Neuronal stem cell (in vitro differentiated cells): ENCODE results near the gene GLCCI1.
"Not testable (repeated sequence)": the region's sequence is repeated elsewhere in the genome, so short reads cannot be mapped to it uniquely, and the experiment has no call there.

ENCODE experiments used
- DNase-seq: peaks from one replicate; pipeline ENCODE4 v3.0.0-alpha.2; 2013; ENCODE audit warnings: low spot score
- H2AFZ ChIP-seq: one replicate; pipeline ENCODE4 v1.6.1; 2013; ENCODE audit warnings: mild to moderate bottlenecking, low read length, inconsistent platforms
- H2AK5ac ChIP-seq: 2 replicates; pipeline ENCODE4 v1.6.1; 2013; ENCODE audit warnings: low read depth, mild to moderate bottlenecking, inconsistent platforms, low read length, moderate library complexity, mixed read lengths
- H2BK120ac ChIP-seq: 2 replicates; pipeline ENCODE4 v1.6.1; 2013; ENCODE audit warnings: low read depth, mild to moderate bottlenecking, inconsistent platforms, low read length, moderate library complexity, mixed read lengths
- H2BK12ac ChIP-seq: one replicate; pipeline ENCODE4 v1.6.1; 2013; ENCODE audit warnings: low read length, inconsistent platforms
- H2BK15ac ChIP-seq: 2 replicates; pipeline ENCODE4 v1.6.1; 2013; ENCODE audit warnings: mild to moderate bottlenecking, low read length, inconsistent platforms, mixed read lengths
- H2BK5ac ChIP-seq: one replicate; pipeline ENCODE4 v1.6.1; 2013; ENCODE audit warnings: inconsistent platforms, mild to moderate bottlenecking, low read length, moderate library complexity
- H3K14ac ChIP-seq: one replicate; pipeline ENCODE4 v1.6.1; 2013; ENCODE audit warnings: low read length, inconsistent platforms
- H3K18ac ChIP-seq: 2 replicates; pipeline ENCODE4 v1.6.1; 2013; ENCODE audit warnings: low read length, inconsistent platforms
- H3K23ac ChIP-seq: 2 replicates; pipeline ENCODE4 v1.6.1; 2013; ENCODE audit warnings: low read depth, mild to moderate bottlenecking, mixed read lengths, low read length, inconsistent platforms; ENCODE audit not compliant: poor library complexity
- H3K27ac ChIP-seq: replicated peaks from 3 replicates; pipeline ENCODE4 v1.5.1; 2013; ENCODE audit warnings: low read length, inconsistent platforms
- H3K27me3 ChIP-seq, 3 experiments: 2 replicates each; pipeline ENCODE4 v1.6.1; 2013; ENCODE audit warnings: low read length in 3 of 3, mild to moderate bottlenecking in 2 of 3, inconsistent platforms in 1 of 3, low read depth in 1 of 3, mixed read lengths in 1 of 3, moderate library complexity in 1 of 3; ENCODE audit not compliant: control insufficient read depth in 3 of 3, insufficient read depth in 3 of 3
- H3K36me3 ChIP-seq, 2 donors: replicated peaks in 1 of 2; 2 replicates each; pipeline ENCODE4 v1.6.1; 2013; ENCODE audit warnings: low read length in 2 of 2; ENCODE audit not compliant: control insufficient read depth in 2 of 2, insufficient read depth in 2 of 2
- H3K4ac ChIP-seq: 2 replicates; pipeline ENCODE4 v1.6.1; 2013; ENCODE audit warnings: inconsistent platforms, mild to moderate bottlenecking, low read length, moderate library complexity
- H3K4me1 ChIP-seq, 2 donors: 1 replicate in 1 of 2; 2 replicates in 1 of 2; pipeline ENCODE4 v1.6.1; 2013; ENCODE audit warnings: low read length in 2 of 2, low read depth in 1 of 2; ENCODE audit not compliant: control insufficient read depth in 2 of 2, insufficient read depth in 1 of 2
- H3K4me2 ChIP-seq: one replicate; pipeline ENCODE4 v1.6.1; 2013; ENCODE audit warnings: mild to moderate bottlenecking, low read length, inconsistent platforms; ENCODE audit not compliant: insufficient read depth, poor library complexity, severe bottlenecking
- H3K4me3 ChIP-seq, 2 donors: 2 replicates each; pipeline ENCODE4 v1.5.1; 2013; ENCODE audit warnings: low read length in 2 of 2, mild to moderate bottlenecking in 2 of 2, inconsistent platforms in 1 of 2, moderate library complexity in 1 of 2
- H3K79me1 ChIP-seq: one replicate; pipeline ENCODE4 v1.6.1; 2013; ENCODE audit warnings: low read depth, mild to moderate bottlenecking, inconsistent platforms, low read length, moderate library complexity
- H3K9ac ChIP-seq: one replicate; pipeline ENCODE4 v1.6.1; 2013; ENCODE audit warnings: mild to moderate bottlenecking, low read depth, low read length, inconsistent platforms; ENCODE audit not compliant: poor library complexity
- H3K9me3 ChIP-seq, 2 donors: replicated peaks in 1 of 2; 2 replicates each; pipeline versions ENCODE3 to v1.6.1; 2013; ENCODE audit warnings: low read length in 2 of 2, mild to moderate bottlenecking in 2 of 2, inconsistent platforms in 1 of 2, low read depth in 1 of 2, mixed read lengths in 1 of 2, moderate library complexity in 1 of 2; ENCODE audit not compliant: control insufficient read depth in 2 of 2, insufficient read depth in 1 of 2
- H4K8ac ChIP-seq: one replicate; pipeline ENCODE4 v1.6.1; 2013; ENCODE audit warnings: low read depth, mild to moderate bottlenecking, inconsistent platforms, low read length, moderate library complexity
- H4K91ac ChIP-seq: one replicate; pipeline ENCODE4 v1.6.1; 2013; ENCODE audit warnings: low read length, low read depth, mild to moderate bottlenecking, inconsistent platforms; ENCODE audit not compliant: poor library complexity
- WGBS, 2 donors: extraction: QIAGEN DNeasy Blood & Tissue Kit; methylation state at CpG; one replicate each; pipeline ENCODE4 v1.1.7; 2013; ENCODE audit warnings: missing lambda C conversion rate in 2 of 2, mixed read lengths in 1 of 2; ENCODE audit not compliant: insufficient read length in 2 of 2, insufficient replicate concordance in 1 of 2; ENCODE audit errors: extremely low coverage in 2 of 2; 5-methylcytosine and 5-hydroxymethylcytosine counted together

GLCCI1 gene

GRCh38 chr7:7992506-7992905 is 23.9 kb downstream of the GLCCI1 start:
- H3K4me1 ChIP-seq: no peaks in the 10 kb centered on the region
- no peak overlapping the region for H4K8ac ChIP-seq
- H3K27ac ChIP-seq: no peak overlapping the region
- no peak overlapping the region for H2BK120ac ChIP-seq
- peaks cover 2% of the 10 kb centered on the region for H3K79me1 ChIP-seq
- no CpG with 5 or more reads among the region's 1 CpG for WGBS, 2 donors
- DNase-seq: no peak
- H2BK5ac ChIP-seq: no peak overlapping the region
- H3K14ac ChIP-seq: no peak overlapping the region
- H3K36me3 ChIP-seq: no peaks in the 10 kb centered on the region
- no peak overlapping the region for H3K18ac ChIP-seq
- H3K4me3 ChIP-seq: no peak overlapping the region
- peaks cover 0 to 16% of the 10 kb centered on the region in 2 donors for H3K9me3 ChIP-seq
- no peaks in the 10 kb centered on the region for H3K27me3 ChIP-seq
- H2AK5ac ChIP-seq: no peak overlapping the region
- H3K4ac ChIP-seq: no peak overlapping the region
- H4K91ac ChIP-seq: no peak overlapping the region
- H2BK15ac ChIP-seq: no peak overlapping the region
- H2AFZ ChIP-seq: no peak overlapping the region
- H3K23ac ChIP-seq: no peak overlapping the region
- no peak overlapping the region for H3K4me2 ChIP-seq
- H2BK12ac ChIP-seq: no peak overlapping the region
- H3K9ac ChIP-seq: no peak overlapping the region

- not testable (repeated sequence) for H3K4ac ChIP-seq, H2BK5ac ChIP-seq, H3K27ac ChIP-seq, H3K14ac ChIP-seq, H3K23ac ChIP-seq, H2BK12ac ChIP-seq, H2AK5ac ChIP-seq, H3K4me1 ChIP-seq, H4K91ac ChIP-seq, H2BK120ac ChIP-seq, DNase-seq, H3K9ac ChIP-seq, H2AFZ ChIP-seq, H3K36me3 ChIP-seq, H4K8ac ChIP-seq, H3K18ac ChIP-seq, H3K79me1 ChIP-seq, H3K4me3 ChIP-seq, H3K4me2 ChIP-seq, H2BK15ac ChIP-seq, H3K27me3 ChIP-seq
- peaks cover 0 to 29% of the 10 kb centered on the region in 2 donors for H3K9me3 ChIP-seq
- WGBS, 2 donors: no CpG with 5 or more reads among the region's 6 CpGs
Observed at GRCh38 chr7:7995348-7995747, 26.8 kb downstream of the GLCCI1 start.

- Histone ChIP-seq H3K9me3 (peaks cover 0 to 26% of the 10 kb centered on the region in 2 donors), H4K8ac (no peak overlapping the region), H3K27me3 (no peaks in the 10 kb centered on the region), H2BK12ac (no peak overlapping the region), H3K36me3 (no peaks in the 10 kb centered on the region), H2BK5ac (no peak overlapping the region), H3K4me2 (no peak overlapping the region), H2BK120ac (no peak overlapping the region), H3K79me1 (peaks cover 2% of the 10 kb centered on the region), H3K4ac (no peak overlapping the region), H2AFZ (no peak overlapping the region), H3K18ac (no peak overlapping the region), H3K4me3 (no peak overlapping the region), H2AK5ac (no peak overlapping the region), H3K14ac (no peak overlapping the region), H3K4me1 (no peaks in the 10 kb centered on the region), H4K91ac (no peak overlapping the region), H2BK15ac (no peak overlapping the region), H3K27ac (no peak overlapping the region), H3K9ac (no peak overlapping the region), H3K23ac (no peak overlapping the region)
- no peak for DNase-seq
Observed at GRCh38 chr7:7996568-7996967, 28.0 kb downstream of the GLCCI1 start.

GRCh38 chr7:8000315-8000941 is 31.8 kb downstream of the GLCCI1 start:
- Histone ChIP-seq H3K4me1 (no peaks in the 10 kb centered on the region), H3K4ac (no peak overlapping the region), H4K8ac (no peak overlapping the region), H2BK5ac (no peak overlapping the region), H3K14ac (no peak overlapping the region), H3K4me3 (no peak overlapping the region), H3K27me3 (no peaks in the 10 kb centered on the region), H2BK15ac (no peak overlapping the region), H3K23ac (no peak overlapping the region), H3K27ac (no peak overlapping the region), H2BK12ac (no peak overlapping the region), H4K91ac (no peak overlapping the region), H3K9me3 (peaks cover 0 to 16% of the 10 kb centered on the region in 2 donors), H3K9ac (no peak overlapping the region), H2AK5ac (no peak overlapping the region), H3K79me1 (no peaks in the 10 kb centered on the region), H3K36me3 (peaks cover 4 to 18% of the 10 kb centered on the region in 2 donors), H2BK120ac (no peak overlapping the region), H3K4me2 (no peak overlapping the region), H3K18ac (no peak overlapping the region), H2AFZ (no peak overlapping the region)
- no CpG with 5 or more reads among the region's 1 CpG for WGBS, 2 donors
- DNase-seq: no peak
